Occipital lobe (tissue), 2 donors: ENCODE results near the gene RBL1. TPM values are rescaled to one million over a fixed set of nuclear protein-coding genes. Genes with fewer than 3 reads are reported as not detected.
"Not testable (repeated sequence)": the region's sequence is repeated elsewhere in the genome, so short reads cannot be mapped to it uniquely, and the experiment has no call there.

Experiments
- DNase-seq: peaks from one replicate; lab custom pipeline; 2025; lab: John Stamatoyannopoulos, UW
- total RNA-seq: library from RNA; depleted of rRNA; stranded (reverse); fragments of >200 nt; gene quantifications from one replicate; pipeline ENCODE4 v1.2.3, GENCODE V29; 2014

Gene RBL1, protein sequence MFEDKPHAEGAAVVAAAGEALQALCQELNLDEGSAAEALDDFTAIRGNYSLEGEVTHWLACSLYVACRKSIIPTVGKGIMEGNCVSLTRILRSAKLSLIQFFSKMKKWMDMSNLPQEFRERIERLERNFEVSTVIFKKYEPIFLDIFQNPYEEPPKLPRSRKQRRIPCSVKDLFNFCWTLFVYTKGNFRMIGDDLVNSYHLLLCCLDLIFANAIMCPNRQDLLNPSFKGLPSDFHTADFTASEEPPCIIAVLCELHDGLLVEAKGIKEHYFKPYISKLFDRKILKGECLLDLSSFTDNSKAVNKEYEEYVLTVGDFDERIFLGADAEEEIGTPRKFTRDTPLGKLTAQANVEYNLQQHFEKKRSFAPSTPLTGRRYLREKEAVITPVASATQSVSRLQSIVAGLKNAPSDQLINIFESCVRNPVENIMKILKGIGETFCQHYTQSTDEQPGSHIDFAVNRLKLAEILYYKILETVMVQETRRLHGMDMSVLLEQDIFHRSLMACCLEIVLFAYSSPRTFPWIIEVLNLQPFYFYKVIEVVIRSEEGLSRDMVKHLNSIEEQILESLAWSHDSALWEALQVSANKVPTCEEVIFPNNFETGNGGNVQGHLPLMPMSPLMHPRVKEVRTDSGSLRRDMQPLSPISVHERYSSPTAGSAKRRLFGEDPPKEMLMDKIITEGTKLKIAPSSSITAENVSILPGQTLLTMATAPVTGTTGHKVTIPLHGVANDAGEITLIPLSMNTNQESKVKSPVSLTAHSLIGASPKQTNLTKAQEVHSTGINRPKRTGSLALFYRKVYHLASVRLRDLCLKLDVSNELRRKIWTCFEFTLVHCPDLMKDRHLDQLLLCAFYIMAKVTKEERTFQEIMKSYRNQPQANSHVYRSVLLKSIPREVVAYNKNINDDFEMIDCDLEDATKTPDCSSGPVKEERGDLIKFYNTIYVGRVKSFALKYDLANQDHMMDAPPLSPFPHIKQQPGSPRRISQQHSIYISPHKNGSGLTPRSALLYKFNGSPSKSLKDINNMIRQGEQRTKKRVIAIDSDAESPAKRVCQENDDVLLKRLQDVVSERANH
- total RNA-seq, result 28.5 TPM

- DNase-seq, result peak; percentile 87
Measured at GRCh38 chr20:37095599-37096414, at the start of gene RBL1. Gene RBL1 (minus strand): TSS chr20:37095997. CDS start chr20:37095928, 69 bp downstream.

DNA sequence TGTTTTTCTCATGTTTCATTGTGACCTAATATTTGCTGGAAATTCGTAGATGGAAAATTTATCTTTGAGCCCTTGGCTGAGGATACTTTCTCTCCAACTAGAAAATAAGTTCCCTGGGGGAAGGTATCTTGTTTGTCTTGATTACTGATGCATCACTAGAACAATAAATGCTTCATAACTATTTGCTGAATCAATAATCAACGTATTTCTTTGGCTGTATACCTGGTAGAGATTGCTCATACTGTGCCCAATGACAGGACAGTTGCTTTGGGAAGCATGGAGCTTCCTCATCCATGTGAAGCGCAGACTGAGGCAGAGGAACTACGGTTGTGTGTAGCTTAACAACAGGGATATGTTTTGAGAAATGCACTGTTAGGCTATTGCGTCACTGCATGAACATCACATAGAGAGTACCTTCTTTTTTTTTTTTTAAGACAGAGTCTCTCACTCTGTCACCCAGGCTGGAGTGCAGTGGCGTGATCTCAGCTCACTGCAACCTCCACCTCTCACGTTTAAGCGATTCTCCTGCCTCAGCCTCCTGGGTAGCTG, 49.1 kb upstream of the RBL1 start:
- no peak for DNase-seq

DNA sequence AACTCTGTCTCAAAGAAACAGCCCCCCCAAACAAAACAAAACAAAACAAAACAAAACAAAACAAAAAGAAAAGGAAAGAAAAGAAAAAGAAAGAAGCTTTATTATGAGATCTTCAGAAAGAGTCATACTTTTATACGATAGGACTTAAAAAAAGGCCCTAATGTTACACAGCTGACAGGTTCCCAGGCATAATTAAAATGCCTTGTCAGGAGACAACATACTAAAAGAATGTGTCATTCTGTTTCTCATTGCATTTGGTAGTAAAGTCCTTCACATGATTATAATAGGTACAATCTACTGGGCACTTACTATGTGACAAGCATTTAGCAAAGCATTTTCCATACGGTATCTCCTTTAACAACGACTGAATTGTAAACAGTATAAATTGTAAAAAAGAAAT, 46.9 kb upstream of the RBL1 start:
- no peak for DNase-seq

GRCh38 chr20:37137547-37137946, 41.8 kb upstream of the RBL1 start:
- DNase-seq, result no peak

DNA sequence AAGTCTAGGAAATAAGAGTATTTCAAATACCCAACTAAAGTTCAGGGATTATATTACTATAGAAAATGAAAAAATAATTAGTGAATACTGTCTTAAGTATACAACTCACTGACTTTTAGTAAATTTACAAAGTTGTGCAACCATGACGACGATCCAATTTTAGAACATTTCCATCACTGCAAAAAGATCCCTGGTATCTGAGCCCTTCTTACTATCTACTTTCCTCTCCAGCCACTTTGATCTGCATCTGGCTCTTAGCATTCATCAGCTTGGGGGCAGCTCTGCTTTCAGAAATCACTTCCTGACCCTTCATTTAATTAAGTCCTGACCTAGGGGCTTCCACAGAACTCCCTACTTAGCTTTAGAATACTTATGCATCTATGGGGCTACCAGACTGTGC, 38.2 kb upstream of the RBL1 start:
- no peak for DNase-seq

DNA sequence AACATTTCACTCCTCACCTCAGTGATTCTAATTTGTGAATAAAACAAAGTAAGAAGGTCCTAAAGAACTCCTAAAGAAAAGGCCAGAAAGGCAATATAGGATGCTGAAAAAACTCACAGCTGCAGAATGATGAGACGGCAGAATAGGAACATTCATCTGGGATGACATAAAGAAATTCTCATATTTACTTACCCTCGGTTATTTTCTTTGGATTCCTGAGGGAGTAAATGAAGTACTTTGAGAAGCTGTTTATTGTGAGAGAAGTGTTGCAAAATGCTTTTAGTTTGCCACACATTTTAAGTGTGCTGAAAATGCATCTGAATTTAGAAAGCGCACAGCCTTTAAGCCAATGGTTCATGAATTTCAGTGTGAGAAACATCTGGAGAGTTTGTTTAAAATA, 35.7 kb upstream of the RBL1 start:
- DNase-seq, result no peak

DNA sequence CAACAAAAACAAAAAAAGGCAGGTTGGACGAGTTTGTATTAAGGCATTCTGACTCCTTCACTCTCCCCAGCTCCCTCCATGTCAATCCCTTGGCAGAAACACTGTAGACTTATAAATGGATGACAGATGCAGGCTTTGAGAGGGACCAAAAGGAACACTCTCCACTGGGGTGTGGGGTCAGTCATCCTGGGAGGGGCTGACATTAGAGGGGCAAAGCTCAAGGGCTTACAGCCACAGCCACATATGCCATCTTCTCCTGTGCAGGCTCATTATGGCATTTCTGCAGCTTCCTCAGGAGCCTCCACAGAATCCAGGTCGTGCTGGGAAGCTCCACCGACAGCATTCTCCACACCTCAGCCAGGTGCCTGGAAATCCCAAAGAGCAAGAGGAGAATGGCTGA, 33.0 kb upstream of the RBL1 start:
- no peak for DNase-seq

DNA sequence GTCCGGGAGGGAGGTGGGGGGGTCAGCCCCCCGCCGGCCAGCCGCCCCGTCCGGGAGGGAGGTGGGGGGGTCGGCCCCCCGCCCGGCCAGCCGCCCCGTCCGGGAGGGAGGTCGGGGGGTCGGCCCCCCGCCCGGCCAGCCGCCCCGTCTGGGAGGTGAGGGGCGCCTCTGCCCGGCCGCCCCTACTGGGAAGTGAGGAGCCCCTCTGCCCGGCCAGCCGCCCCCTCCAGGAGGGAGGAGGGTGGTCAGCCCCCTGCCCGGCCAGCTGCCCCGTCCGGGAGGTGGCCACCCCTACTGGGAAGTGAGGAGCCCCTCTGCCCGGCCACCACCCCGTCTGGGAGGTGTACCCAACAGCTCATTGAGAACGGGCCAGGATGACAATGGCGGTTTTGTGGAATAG, 30.5 kb upstream of the RBL1 start:
- DNase-seq, result not testable (repeated sequence)

DNA sequence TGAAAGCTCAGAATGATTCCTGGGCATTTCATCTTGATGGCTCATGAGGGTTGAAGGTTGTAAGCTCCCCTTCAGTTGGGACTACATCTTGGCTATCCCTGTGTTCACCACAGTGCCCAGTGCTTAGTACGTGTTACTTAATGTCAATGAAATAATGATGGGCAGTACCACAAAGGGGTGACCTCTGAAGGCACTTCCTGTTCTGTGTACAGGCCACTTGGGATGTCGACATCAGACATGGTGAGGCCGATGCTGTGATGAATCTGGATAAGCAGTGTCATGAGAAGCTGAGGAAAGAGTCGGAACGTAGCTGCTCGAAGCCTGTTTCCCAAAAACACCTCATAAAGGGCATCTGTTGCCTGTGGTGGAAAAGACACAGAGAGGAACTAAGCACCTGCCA, 27.6 kb upstream of the RBL1 start:
- no peak for DNase-seq

GRCh38 chr20:37120497-37120896, 24.7 kb upstream of the RBL1 start:
- no peak for DNase-seq

DNA sequence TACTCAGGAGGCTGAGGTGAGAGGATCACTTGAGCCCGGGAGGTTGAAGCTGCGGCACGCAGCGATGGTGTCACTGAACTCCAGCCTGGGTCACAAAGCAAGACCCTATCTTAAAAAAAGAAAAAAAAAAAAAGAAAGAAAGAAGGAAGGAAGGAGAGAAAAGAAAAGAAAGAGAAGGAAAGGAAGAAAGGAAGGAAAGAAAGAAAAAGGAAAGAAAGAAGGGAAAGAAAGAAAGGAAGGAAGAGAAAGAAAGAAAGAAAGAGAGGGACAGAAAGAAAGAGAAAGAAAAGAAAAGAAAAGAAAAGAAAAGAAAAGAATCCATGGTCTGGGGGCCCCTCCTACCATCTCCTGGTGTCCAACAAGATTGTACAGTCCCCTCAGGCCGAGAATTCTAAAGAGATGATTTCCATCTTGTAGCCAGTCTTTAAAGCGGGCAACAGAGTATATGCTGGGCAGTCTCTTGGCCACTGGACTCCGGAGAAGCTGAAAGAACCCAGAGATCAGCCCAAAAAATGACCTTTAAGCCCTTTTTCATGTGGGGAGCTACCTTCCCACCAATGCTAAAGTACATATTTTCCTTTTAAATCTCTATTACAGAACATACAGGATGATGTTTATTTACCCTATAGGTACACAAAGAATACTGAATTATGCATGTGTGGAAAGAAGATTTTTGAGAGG, 23.7 kb upstream of the RBL1 start:
- no peak for DNase-seq

GRCh38 chr20:37114012-37114411, 18.2 kb upstream of the RBL1 start:
- DNase-seq, result no peak

GRCh38 chr20:37111926-37112455, 16.2 kb upstream of the RBL1 start:
- DNase-seq, result no peak

- DNase-seq, result no peak
Measured at GRCh38 chr20:37108676-37109075, 12.9 kb upstream of the RBL1 start.

DNA sequence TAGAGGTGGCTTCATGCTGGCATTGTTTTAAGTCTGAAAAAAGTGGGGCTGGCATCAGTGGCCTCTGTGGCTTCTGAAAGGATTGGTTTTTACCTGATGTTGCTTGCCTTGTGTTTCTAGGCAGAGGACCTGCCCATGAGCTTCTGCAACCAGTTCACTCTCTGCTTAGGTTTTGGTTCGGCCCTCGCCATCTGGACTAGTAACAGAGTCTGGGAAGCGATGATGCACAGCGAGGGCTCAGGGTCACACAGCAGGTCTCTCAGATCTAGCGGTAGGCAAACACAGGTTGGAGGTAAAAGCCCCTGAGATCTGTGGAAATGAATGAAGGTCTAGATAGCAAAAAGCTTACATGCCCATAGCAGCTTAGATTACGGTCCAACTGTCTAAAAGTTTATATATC, 6.8 kb upstream of the RBL1 start:
- DNase-seq, result no peak

- DNase-seq, result no peak
Measured at GRCh38 chr20:37096415-37097041, 731 bp upstream of the RBL1 start.

GRCh38 chr20:37095108-37095598, 644 bp downstream of the RBL1 start:
- DNase-seq, result peak; percentile 27

DNA sequence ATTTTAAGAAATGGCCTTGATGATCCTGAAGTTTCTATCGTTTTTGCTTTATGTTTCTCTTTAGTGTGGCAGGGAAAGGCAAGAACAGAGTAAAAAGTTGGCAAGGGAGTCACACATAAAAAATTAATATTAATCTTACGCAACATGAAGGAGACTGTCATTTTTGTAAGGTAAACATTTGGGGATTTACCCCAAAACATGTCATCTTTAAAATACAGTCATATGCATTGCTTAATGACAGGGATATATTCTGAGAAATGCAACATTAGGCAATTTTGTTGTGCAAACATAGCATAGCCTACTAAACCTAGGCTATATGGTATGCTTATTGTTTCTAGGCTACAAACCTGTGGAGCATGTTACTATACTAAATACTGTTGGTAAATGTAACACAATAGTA, 5.4 kb downstream of the RBL1 start:
- no peak for DNase-seq

DNA sequence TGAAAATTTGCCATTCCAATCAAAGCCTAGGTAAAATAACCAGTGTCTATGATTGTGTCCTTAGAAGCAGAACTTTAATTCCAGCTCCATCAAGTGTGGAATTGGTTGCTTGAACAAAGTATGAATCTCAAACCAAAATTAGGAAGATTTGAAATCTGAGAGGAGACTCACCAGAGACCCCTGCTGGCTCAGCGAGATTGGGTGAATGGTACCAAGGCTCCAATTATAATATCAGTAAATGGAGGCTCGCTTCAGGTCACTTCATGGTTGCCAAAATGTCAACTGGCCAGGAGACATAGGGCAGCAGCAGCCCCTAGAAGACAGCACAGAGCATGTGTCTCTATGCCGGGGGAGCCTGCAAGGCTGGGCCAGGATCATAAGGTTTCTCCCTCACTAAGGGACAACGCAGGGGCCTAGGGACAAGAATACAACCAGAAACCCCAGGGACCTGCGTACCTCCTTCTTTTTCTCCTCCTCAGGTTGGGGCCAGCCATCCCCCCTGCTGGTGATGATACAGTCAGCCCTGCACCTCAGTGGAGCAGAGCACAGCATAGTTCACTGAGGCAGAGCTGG, 14.0 kb downstream of the RBL1 start:
- DNase-seq, result no peak
